Stimulated activated effector memory CD8-positive, alpha-beta T cell treated with anti-CD3 and anti-CD28 coated beads, Interleukin-12 subunit alpha, Interleukin-12 subunit beta, amount 100 ng/mL, for 72 hours (primary cell): ENCODE results near the gene FAM3C.
"Not testable (repeated sequence)": the region's sequence is repeated elsewhere in the genome, so short reads cannot be mapped to it uniquely, and the experiment has no call there.

Experiments used
- ATAC-seq: fragments of 150-1000 bp; cut with Tn5 transposase; 2 replicates; pipeline ENCODE4 v1.10.0; 2021
- DNase-seq, 2 donors: peaks; one replicate each; pipeline ENCODE4 v3.0.0; 2021 to 2022; ENCODE audit warnings: low spot score in 2 of 2
- H3K27ac Mint-ChIP-seq: one replicate; pipeline ENCODE4 v1.8.0; 2022; ENCODE audit warnings: mild to moderate bottlenecking, mixed read lengths
- H3K36me3 Mint-ChIP-seq: one replicate; pipeline ENCODE4 v1.8.0; 2022; ENCODE audit warnings: mild to moderate bottlenecking, mixed read lengths
- H3K4me1 Mint-ChIP-seq: one replicate; pipeline ENCODE4 v1.8.0; 2022; ENCODE audit warnings: mixed read lengths
- H3K4me3 Mint-ChIP-seq: one replicate; pipeline ENCODE4 v1.8.0; 2022; ENCODE audit warnings: mild to moderate bottlenecking, mixed read lengths
- H3K9me3 Mint-ChIP-seq: one replicate; pipeline ENCODE4 v1.8.0; 2022; ENCODE audit warnings: mixed read lengths

Gene FAM3C

DNA sequence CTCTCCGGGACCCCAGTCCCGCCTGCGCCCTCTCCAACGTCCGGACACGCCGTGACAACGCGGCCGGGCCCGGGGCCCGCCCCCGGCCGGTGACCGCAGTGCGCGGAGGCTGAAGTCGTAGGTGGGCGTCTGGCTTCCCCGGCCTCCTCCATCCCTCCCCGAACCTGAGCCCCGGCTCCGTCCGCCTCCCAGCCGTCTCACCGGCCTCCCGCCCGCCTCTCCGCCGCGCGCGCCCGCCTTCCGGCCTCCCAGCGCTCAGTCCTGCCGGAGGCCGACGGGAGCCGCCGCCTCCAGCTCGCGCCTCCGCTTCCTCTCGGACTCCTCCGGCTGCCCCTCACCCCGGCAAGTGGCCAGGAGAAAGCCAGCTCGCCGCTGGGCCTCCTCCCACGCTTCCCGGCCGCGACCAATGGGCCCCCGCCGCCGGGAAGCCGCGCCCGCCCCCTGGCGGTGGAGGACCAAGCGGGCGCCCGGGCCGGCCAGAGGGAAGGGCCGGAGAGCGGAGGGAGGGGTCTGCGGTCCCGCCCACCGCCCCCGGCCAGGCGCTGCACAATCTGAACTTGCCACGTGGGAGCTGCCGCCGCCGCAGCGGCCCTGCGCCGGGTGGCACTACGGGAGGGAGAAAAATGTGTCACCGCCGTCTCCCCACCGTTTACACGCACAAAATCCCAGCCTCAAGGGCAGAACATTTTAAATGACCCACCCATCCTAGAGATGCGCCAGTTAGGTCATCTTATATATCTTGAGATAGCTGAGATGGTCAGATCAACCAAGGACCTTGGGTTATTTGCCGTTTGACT, at the start of gene FAM3C:
Gene FAM3C, minus strand, starts transcription at position 348 of the 797 bp plus-strand sequence. CDS start 13,339 bp downstream, outside the sequence.
- Mint-ChIP-seq H3K9me3 (peaks cover 2% of the 10 kb centered on the region), H3K4me3 (peak within 1 kb of the TSS; percentile 73), H3K36me3 (peaks cover 41% of the 10 kb centered on the region), H3K27ac (peak within 1 kb of the TSS; percentile 92), H3K4me1 (peaks cover 26% of the 10 kb centered on the region)
- DNase-seq (peak; percentile 96 to 98), ATAC-seq (peak; percentile 92)

DNA sequence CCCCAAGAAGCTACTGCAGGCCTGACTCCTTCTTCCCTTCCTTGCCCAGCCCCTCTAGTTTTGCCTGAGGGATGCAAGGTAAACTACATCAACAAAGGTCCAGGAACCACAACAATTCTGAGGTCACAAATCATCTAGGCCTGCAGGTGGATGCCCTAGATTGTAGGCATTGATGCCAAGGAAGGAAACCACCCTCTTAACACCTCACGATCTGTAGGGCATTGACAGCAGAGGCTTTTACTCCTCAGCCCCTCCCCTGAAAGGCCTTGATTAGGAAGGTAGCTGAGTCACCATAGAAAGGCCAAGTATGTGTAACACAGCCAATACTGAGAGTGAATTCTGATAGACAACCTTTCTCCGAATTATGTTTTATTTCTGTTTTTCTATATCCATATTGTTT, 46.7 kb upstream of the FAM3C start:
- peak overlapping the region; percentile 87 for H3K27ac Mint-ChIP-seq
- peaks cover 36% of the 10 kb centered on the region for H3K4me1 Mint-ChIP-seq
- ATAC-seq, result peak; percentile 94
- H3K4me3 Mint-ChIP-seq, result no peak overlapping the region
- H3K36me3 Mint-ChIP-seq, result no peaks in the 10 kb centered on the region
- H3K9me3 Mint-ChIP-seq, result no peaks in the 10 kb centered on the region
- no peak for DNase-seq

GRCh38 chr7:121440857-121441503, 44.9 kb upstream of the FAM3C start:
- peak overlapping the region; percentile 62 for H3K4me3 Mint-ChIP-seq
- H3K36me3 Mint-ChIP-seq, result no peaks in the 10 kb centered on the region
- ATAC-seq, result no peak
- peaks cover 39% of the 10 kb centered on the region for H3K4me1 Mint-ChIP-seq
- DNase-seq, result no peak
- H3K27ac Mint-ChIP-seq, result peak overlapping the region; percentile 87
- no peaks in the 10 kb centered on the region for H3K9me3 Mint-ChIP-seq

GRCh38 chr7:121438043-121438955, 42.2 kb upstream of the FAM3C start:
- peak; percentile 92 for ATAC-seq
- Mint-ChIP-seq H3K4me1 (peaks cover 39% of the 10 kb centered on the region), H3K4me3 (peak overlapping the region; percentile 71), H3K27ac (peak overlapping the region; percentile 92)
- not testable (repeated sequence) for H3K36me3 Mint-ChIP-seq, H3K9me3 Mint-ChIP-seq
- peak; percentile 33 to 81 for DNase-seq

DNA sequence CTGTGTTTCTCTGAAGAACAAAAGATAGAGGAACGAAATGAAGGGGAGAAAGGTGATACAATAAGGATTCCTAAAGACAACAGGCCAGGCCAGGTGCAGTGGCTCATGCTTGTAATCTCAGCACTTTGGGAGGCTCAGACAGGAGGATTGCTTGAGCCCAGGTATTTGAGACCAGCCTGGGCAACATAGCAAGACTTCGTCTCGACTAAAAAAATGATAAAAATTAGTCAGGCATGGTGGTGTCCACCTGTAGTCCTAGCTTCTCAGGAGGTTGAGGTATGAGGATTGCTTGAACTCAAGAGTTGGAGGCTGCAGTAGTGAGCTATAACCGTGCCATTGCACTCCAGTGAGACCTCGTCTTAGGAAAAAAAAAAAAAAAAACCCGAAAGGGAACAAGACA, 41.4 kb upstream of the FAM3C start:
- H3K4me1 Mint-ChIP-seq, result peaks cover 34% of the 10 kb centered on the region
- ATAC-seq, result no peak
- no peaks in the 10 kb centered on the region for H3K9me3 Mint-ChIP-seq
- H3K27ac Mint-ChIP-seq, result no peak overlapping the region
- H3K36me3 Mint-ChIP-seq, result no peaks in the 10 kb centered on the region
- H3K4me3 Mint-ChIP-seq, result no peak overlapping the region
- no peak for DNase-seq

- Mint-ChIP-seq H3K9me3 (no peaks in the 10 kb centered on the region), H3K4me3 (no peak overlapping the region), H3K27ac (no peak overlapping the region), H3K4me1 (peaks cover 32% of the 10 kb centered on the region), H3K36me3 (no peaks in the 10 kb centered on the region)
- ATAC-seq (no peak), DNase-seq (no peak)
Measured at GRCh38 chr7:121436688-121437087, 40.6 kb upstream of the FAM3C start.

- Mint-ChIP-seq H3K9me3 (no peaks in the 10 kb centered on the region), H3K27ac (no peak overlapping the region), H3K36me3 (no peaks in the 10 kb centered on the region), H3K4me1 (peaks cover 27% of the 10 kb centered on the region), H3K4me3 (no peak overlapping the region)
- DNase-seq (no peak), ATAC-seq (no peak)
Measured at GRCh38 chr7:121436136-121436535, 40.0 kb upstream of the FAM3C start.

DNA sequence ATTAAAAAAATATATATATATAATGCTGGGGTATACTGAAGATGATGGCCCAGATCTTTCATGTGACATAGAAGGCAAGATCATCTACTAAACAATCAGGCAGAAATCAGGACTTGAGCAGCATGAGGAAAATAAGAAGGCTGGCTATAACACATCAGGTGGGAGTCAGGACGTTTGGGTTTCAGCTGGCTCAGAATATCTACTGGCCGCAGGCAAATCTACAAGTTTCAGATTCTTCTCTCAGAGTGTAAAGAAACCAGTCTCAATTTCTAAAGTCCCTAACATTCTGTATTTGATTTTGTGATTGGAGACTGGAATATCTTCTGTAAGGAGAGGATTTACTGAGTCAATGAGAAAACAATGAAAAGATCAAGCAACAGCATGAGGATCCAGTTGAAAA, 37.7 kb upstream of the FAM3C start:
- H3K4me3 Mint-ChIP-seq, result no peak overlapping the region
- ATAC-seq, result no peak
- no peak overlapping the region for H3K27ac Mint-ChIP-seq
- no peaks in the 10 kb centered on the region for H3K9me3 Mint-ChIP-seq
- H3K36me3 Mint-ChIP-seq, result no peaks in the 10 kb centered on the region
- H3K4me1 Mint-ChIP-seq, result peaks cover 12% of the 10 kb centered on the region
- DNase-seq, result no peak

DNA sequence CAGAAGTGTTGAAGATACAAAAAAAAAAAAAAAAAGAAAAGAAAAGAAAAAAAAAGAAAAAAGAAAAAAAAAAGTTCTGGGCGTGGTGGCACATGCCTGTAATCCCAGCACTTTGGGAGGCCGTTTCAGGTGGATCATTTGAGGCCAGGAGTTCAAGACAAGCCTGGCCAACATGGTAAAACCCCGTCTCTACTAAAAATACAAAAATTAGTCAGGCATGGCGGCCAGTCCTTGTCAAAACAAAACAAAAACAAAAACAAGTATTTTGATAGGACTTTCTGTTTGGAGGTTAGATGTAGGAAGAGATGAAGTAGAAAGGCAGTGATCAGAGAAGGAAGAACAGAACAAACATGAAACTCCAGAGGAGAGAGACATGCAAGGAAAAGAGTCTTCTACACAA, 36.4 kb upstream of the FAM3C start:
- not testable (repeated sequence) for H3K27ac Mint-ChIP-seq

GRCh38 chr7:121431996-121432395, 35.9 kb upstream of the FAM3C start:
- no peak overlapping the region for H3K27ac Mint-ChIP-seq
- H3K4me3 Mint-ChIP-seq, result no peak overlapping the region
- no peaks in the 10 kb centered on the region for H3K9me3 Mint-ChIP-seq
- ATAC-seq (no peak), DNase-seq (no peak)
- H3K36me3 Mint-ChIP-seq, result no peaks in the 10 kb centered on the region
- no peaks in the 10 kb centered on the region for H3K4me1 Mint-ChIP-seq

More for the DNA sequence above, 36.4 kb upstream of the FAM3C start:
- not testable (repeated sequence) for H3K4me1 Mint-ChIP-seq, H3K9me3 Mint-ChIP-seq, H3K4me3 Mint-ChIP-seq, DNase-seq, H3K36me3 Mint-ChIP-seq, ATAC-seq

DNA sequence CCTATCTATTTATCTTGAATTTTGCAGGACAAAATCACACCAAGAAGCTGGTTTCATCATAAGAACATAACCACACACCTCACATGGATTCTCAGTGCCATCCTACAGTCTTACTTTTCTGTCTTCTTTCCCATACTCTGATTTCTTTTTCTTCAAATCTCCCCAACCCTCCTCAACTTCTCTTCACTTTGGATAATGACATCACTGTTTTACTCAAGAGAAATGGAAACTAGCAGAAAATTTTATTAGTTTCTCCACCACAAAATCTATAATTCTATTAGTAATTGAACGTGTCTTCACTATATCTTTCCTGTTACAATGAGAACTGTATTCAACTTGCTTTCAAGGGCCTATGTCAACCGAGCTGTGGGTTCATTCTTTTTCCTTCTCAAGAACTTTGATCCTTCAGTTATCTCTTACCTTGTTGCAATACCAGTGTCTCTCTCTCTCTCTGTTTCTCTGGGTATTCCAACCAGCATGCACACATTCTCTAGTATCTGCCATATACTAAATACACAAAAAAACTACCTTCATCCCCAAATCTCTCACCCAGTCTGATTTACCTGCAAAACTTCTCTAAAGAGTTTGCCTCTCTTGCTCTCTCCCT, 35.4 kb upstream of the FAM3C start:
- Mint-ChIP-seq H3K4me3 (no peak overlapping the region), H3K36me3 (no peaks in the 10 kb centered on the region), H3K9me3 (no peaks in the 10 kb centered on the region), H3K27ac (no peak overlapping the region), H3K4me1 (no peaks in the 10 kb centered on the region)
- DNase-seq, result no peak
- ATAC-seq, result no peak

GRCh38 chr7:121430558-121430957, 34.5 kb upstream of the FAM3C start:
- no peaks in the 10 kb centered on the region for H3K4me1 Mint-ChIP-seq

DNA sequence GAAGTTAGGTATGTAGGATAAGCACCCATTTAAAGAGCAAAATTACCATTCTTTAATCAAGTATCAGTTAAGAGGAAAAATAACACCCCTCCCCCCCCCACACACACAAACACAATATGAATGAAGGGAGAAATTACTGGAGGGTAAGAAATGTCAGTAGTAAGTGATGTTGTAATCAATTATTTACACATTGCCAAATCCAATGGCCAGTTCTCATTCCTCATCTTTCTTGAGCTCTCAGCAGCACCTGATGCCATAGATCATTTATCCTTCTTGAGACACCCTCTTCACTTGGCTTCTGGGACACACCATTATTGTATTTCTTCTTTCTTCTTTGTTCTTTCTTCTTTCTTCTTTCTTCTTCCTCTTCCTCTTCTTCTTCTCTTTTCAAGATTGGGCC, 33.7 kb upstream of the FAM3C start:
- DNase-seq (no peak), ATAC-seq (no peak)
- no peaks in the 10 kb centered on the region for H3K36me3 Mint-ChIP-seq
- H3K4me3 Mint-ChIP-seq, result no peak overlapping the region
- H3K9me3 Mint-ChIP-seq, result no peaks in the 10 kb centered on the region
- no peaks in the 10 kb centered on the region for H3K4me1 Mint-ChIP-seq
- no peak overlapping the region for H3K27ac Mint-ChIP-seq

More at GRCh38 chr7:121430558-121430957, 34.5 kb upstream of the FAM3C start:
- ATAC-seq, result no peak
- Mint-ChIP-seq H3K9me3 (no peaks in the 10 kb centered on the region), H3K4me3 (no peak overlapping the region), H3K27ac (no peak overlapping the region), H3K36me3 (no peaks in the 10 kb centered on the region)
- DNase-seq, result no peak

DNA sequence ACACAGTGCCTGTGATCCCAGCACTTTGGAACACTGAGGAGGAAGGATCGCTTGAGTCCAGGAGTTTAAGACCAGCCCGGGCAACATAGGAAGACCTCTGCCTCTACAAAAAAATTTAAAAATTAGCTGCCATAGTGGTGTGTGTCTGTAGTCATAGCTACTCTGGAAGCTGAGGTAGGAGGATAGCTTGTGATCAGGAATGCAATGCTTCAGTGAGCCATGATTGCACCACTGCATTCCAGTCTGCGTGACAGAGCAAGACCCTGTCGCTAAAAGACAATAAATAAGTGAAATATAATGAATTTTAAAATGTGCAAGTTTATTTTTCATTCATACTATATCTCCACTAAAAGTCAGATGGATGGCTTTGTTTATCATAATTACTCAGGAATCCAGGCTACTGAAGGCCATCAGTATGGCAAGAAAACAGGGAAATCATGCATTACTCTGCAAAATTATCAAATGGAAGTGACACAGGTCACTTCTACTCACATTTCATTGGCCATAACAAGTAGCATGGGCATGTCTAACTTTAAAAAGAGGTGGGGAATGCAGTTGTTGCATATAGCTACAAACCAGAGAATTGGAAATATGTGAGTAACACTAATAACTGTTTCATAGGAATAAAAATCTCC, 32.9 kb upstream of the FAM3C start:
- no peak for DNase-seq
- no peaks in the 10 kb centered on the region for H3K36me3 Mint-ChIP-seq
- H3K27ac Mint-ChIP-seq, result no peak overlapping the region
- ATAC-seq, result no peak
- H3K9me3 Mint-ChIP-seq, result no peaks in the 10 kb centered on the region
- H3K4me1 Mint-ChIP-seq, result no peaks in the 10 kb centered on the region
- H3K4me3 Mint-ChIP-seq, result no peak overlapping the region
